ENCODE results near the gene URB1.

URB1 gene

GRCh38 chr21:32411350-32412161, 18.7 kb upstream of the URB1 start (continued):
- TF ChIP-seq ZNF423 (tag by site-specific recombination; IDR thresholded peaks at IDR 0.05), result 0 out of 2 replicates have a peak, but pooled peaks have one; percentile 4
- peak; percentile 10; the same call in 1 of the 2 replicates for TF ChIP-seq OSR2 (tag by site-specific recombination; IDR thresholded peaks at IDR 0.05)
- peak; percentile 85 for TF ChIP-seq ZBTB26 (tag by site-specific recombination; optimal IDR thresholded peaks at IDR 0.05)
- TF ChIP-seq, protein P1, sequence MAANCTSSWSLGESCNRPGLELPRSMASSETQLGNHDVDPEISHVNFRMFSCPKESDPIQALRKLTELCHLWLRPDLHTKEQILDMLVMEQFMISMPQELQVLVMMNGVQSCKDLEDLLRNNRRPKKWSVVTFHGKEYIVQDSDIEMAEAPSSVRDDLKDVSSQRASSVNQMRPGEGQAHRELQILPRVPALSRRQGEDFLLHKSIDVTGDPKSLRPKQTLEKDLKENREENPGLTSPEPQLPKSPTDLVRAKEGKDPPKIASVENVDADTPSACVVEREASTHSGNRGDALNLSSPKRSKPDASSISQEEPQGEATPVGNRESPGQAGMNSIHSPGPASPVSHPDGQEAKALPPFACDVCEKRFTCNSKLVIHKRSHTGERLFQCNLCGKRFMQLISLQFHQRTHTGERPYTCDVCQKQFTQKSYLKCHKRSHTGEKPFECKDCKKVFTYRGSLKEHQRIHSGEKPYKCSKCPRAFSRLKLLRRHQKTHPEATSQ (tag by site-specific recombination; IDR thresholded peaks at IDR 0.05), result peak; percentile 57; the same call in 1 of the 2 replicates
- peak; percentile 84 for TF ChIP-seq KLF7 (tag by site-specific recombination; IDR thresholded peaks at IDR 0.05; ENCODE audit: borderline replicate concordance)
- TF ChIP-seq ZNF175 (tag by site-specific recombination; IDR thresholded peaks at IDR 0.05), result no peak
- TF ChIP-seq KLF16 (tag by site-specific recombination; IDR thresholded peaks at IDR 0.05), result peak; percentile 54; the same call in 1 of the 2 replicates
- no peak for TF ChIP-seq ZNF473 (tag by site-specific recombination; IDR thresholded peaks at IDR 0.05)
- TF ChIP-seq SP3 (tag by site-specific recombination; IDR thresholded peaks at IDR 0.05), result peak; percentile 65
- peak; percentile 81 for TF ChIP-seq ZBTB20 (tag by site-specific recombination; IDR thresholded peaks at IDR 0.05)
- TF ChIP-seq SP7 (tag by site-specific recombination; IDR thresholded peaks at IDR 0.05), result peak; percentile 39; the same call in 1 of the 2 replicates
- no peak for TF ChIP-seq ZFHX2 (tag by site-specific recombination; conservative IDR thresholded peaks at IDR 0.05)
- TF ChIP-seq ZNF133 (tag by site-specific recombination; IDR thresholded peaks at IDR 0.05), result no peak
- peak; percentile 72 for TF ChIP-seq ZBTB10 (tag by site-specific recombination; IDR thresholded peaks at IDR 0.05)
- no peak for TF ChIP-seq YY2 (tag by site-specific recombination; IDR thresholded peaks at IDR 0.05)
- TF ChIP-seq ZXDB (tag by site-specific recombination; IDR thresholded peaks at IDR 0.05), result peak; percentile 65; the same call in 1 of the 2 replicates
- peak; percentile 91 for TF ChIP-seq ZNF341 (tag by site-specific recombination; IDR thresholded peaks at IDR 0.05; ENCODE audit: low read depth)
- peak; percentile 56; the same call in 1 of the 2 replicates for TF ChIP-seq ZNF324 (tag by site-specific recombination; IDR thresholded peaks at IDR 0.05)
- no peak for TF ChIP-seq ZNF26 (tag by site-specific recombination; IDR thresholded peaks at IDR 0.05)
- peak; percentile 20 for TF ChIP-seq ZNF518A (tag by site-specific recombination; conservative IDR thresholded peaks at IDR 0.05; ENCODE audit: low read depth)
- TF ChIP-seq EGR2 (tag by site-specific recombination; IDR thresholded peaks at IDR 0.05; ENCODE audit: low read depth), result no peak
- TF ChIP-seq ZNF157 (tag by site-specific recombination; IDR thresholded peaks at IDR 0.05), result no peak
- TF ChIP-seq, protein P2, sequence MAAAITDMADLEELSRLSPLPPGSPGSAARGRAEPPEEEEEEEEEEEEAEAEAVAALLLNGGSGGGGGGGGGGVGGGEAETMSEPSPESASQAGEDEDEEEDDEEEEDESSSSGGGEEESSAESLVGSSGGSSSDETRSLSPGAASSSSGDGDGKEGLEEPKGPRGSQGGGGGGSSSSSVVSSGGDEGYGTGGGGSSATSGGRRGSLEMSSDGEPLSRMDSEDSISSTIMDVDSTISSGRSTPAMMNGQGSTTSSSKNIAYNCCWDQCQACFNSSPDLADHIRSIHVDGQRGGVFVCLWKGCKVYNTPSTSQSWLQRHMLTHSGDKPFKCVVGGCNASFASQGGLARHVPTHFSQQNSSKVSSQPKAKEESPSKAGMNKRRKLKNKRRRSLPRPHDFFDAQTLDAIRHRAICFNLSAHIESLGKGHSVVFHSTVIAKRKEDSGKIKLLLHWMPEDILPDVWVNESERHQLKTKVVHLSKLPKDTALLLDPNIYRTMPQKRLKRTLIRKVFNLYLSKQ (tag by site-specific recombination; IDR thresholded peaks at IDR 0.05; ENCODE audit: borderline replicate concordance), result no peak
- TF ChIP-seq ZNF184 (tag by site-specific recombination; IDR thresholded peaks at IDR 0.05), result peak; percentile 8; the same call in 1 of the 2 replicates
- TF ChIP-seq ZNF239 (tag by site-specific recombination; IDR thresholded peaks at IDR 0.05), result no peak

All from HEK293 (cell line).